Fibroblast of pulmonary artery (primary cell): Measurements from ENCODE around the gene SLC17A7.
A peak's percentile ranks its signal among the peaks of the same experiment; 100 is the strongest.

ENCODE experiments used
- DNase-seq: peaks from one replicate; pipeline ENCODE4 v3.0.0-alpha.2; 2010; ENCODE audit warnings: low read depth
- H3K4me3 ChIP-seq: replicated peaks from 2 replicates; pipeline ENCODE4 v1.5.1; 2011; ENCODE audit warnings: low read depth, mild to moderate bottlenecking, control low read depth, low read length, moderate library complexity
- CTCF ChIP-seq: IDR thresholded peaks from 2 replicates; pipeline ENCODE4 v1.5.1; 2011; ENCODE audit warnings: mild to moderate bottlenecking, control low read depth, low read length, inconsistent platforms; ENCODE audit errors: missing control alignments

The SLC17A7 gene

GRCh38 chr19:49425178-49425577 is 16.1 kb downstream of the SLC17A7 start, which contains the start of gene GFY:
GFY (plus strand) TSS chr19:49425388; CDS start chr19:49426431, 1,043 bp downstream.
- DNase-seq, result no peak
- no peak within 1 kb of the TSS for H3K4me3 ChIP-seq
- TF ChIP-seq CTCF, result no peak

DNA sequence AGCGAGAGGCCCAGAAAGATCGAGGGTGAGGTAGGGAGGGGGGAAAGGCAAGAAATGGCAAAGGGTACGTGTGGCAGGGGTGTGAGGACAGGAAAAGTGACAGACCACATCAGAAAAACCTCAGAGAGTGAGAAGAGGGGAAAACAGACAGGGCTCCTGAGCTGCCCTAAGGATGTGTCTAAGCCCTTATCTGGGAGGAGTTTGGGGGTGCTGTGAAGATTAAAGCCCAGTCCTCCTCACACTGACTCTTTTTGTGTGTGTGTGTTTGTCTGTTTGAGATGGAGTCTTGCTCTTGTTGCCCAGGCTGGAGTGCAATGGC is 17.4 kb downstream of the SLC17A7 start:
- H3K4me3 ChIP-seq, result no peak overlapping the region
- no peak for DNase-seq
- TF ChIP-seq CTCF, result no peak

DNA sequence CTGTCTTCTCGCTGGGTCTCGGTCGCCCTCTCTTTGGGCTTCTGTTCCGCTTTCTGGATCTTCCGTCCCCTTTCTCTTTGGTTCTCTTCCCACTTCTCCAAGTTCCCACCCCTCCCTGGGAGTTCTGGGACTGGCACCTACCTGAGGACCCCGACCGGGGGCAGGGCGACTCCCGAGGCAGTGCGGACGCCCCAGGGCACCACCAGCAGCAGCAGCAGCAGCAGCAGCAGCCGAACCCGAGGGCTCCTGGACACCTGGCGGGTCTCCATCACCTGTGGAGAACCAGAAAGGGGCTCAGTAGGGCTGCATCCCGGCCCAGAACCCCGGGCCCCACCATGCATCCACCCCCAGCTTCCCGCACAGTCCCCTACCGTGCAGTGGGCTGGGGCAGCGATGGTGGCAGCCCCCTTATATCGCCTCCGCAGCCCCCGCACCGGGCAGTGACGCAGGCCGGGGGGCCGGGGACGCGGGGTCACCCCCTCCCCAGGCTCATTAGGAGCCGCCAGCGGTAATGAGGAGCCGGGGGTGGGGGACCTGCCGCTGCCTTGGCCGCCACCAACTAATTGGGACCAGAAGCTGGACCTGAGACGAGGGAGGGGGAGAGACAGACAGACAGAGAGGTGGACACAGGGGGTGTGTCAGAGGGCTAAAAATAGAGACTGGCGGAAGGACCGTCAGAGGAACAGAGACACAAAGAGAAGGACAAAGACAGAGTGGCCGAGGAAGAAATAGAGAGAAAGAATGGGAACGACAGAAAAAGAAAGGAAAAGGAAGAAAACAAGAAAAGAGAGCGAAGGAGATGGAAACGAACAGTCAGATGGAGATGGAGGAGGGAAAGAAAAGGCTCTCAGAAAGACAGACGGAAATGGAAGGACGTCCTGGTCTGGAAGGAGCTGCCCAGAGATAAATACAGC is 18.0 kb downstream of the SLC17A7 start, which contains the start of gene PTH2:
PTH2 (minus strand) TSS at position 371 of the 914 bp plus-strand sequence; CDS start at position 269, 102 bp downstream.
- H3K4me3 ChIP-seq, result no peak within 1 kb of the TSS
- TF ChIP-seq CTCF, result no peak
- no peak for DNase-seq

GRCh38 chr19:49422407-49423070 is 18.8 kb downstream of the SLC17A7 start:
- peak; percentile 26 for DNase-seq
- TF ChIP-seq CTCF, result peak; percentile 3
- no peak overlapping the region for H3K4me3 ChIP-seq

DNA sequence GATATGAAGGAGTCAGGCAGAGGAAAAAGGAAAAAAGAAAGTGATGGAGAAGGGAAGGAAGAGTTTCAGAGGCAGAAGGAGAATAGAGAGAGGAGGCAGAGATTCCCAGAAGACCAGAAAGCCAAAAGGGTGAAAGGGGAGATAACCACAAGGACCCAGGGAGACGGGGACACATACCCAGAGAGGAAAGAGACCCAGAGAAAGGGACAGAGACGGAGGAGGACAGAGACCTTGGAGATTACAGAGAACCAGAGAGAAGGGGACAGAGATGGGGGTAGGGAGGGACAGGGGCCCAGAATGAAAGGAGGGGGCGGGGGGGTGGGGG is 19.5 kb downstream of the SLC17A7 start:
- DNase-seq, result no peak
- no peak overlapping the region for H3K4me3 ChIP-seq
- TF ChIP-seq CTCF, result no peak

- peak; percentile 72 for DNase-seq
- no peak overlapping the region for H3K4me3 ChIP-seq
- TF ChIP-seq CTCF, result no peak
Measured at GRCh38 chr19:49421039-49421877, 20.1 kb downstream of the SLC17A7 start.
